HG03095 (cell line): ENCODE measurements around the gene YARS1.

Source experiments
- ATAC-seq: cut with Tn5 transposase; IDR thresholded peaks from one replicate; pipeline ENCODE4 v1.9.1; 2021; ENCODE audit warnings: moderate library complexity; ENCODE audit not compliant: unreplicated experiment

Gene YARS1

DNA sequence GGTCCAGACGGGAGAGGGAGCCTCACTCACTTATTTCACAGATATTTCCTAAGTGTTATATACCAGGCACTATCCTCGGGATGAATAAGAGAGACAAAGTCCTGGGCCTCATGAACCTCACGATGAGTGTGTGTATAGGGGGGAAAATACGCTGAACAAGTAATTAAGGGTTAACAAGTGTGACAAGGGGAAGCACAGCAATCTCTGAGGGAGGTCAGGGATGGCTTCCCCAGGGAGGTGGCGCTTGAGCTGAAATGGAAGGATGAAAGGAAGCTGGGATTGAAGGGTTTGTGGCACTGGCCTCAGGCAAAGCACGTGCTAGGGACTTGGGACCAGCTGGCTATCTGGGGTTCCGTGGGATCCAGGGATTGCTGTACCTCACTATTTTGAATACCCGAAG, 68.2 kb downstream of the YARS1 start:
- no peak for ATAC-seq

DNA sequence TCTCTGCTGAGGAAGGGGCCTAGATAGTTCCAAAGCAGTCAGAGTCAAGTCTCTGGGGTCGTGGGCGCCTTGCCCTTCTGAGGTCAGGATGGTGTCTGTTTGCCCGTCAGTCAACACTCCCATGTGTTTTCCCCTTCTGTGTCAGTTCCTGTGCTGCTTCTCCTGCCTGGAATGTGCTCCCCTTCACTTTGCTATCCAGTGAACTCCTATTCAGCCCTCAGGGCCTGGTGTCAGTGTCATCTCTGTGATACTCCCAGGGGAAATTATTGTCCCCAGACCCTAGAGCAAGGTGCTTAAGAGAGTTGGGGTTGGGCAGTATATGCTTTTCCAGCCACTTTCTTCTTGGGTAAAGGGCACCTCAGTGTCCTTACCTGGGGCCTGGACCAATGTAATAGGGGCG, 68.8 kb downstream of the YARS1 start:
- no peak for ATAC-seq

DNA sequence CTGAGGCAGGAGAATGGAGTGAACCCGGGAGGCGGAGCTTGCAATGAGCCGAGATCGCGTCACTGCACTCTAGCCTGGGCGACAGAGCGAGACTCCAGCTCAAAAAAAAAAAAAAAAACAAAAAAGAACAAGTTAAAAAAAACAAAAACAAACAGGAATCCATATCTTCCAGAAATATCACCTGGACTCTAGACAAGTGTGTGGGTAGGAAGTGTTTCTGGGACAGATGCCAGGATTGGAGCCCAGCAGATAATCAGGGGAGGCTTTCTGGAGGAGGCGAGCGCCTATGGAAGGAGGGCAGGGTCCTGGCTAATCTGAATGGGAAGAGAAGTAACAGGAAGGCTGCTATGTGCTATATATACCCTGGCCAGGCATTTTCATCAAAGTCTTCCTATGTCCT, 71.0 kb downstream of the YARS1 start:
- no peak for ATAC-seq

DNA sequence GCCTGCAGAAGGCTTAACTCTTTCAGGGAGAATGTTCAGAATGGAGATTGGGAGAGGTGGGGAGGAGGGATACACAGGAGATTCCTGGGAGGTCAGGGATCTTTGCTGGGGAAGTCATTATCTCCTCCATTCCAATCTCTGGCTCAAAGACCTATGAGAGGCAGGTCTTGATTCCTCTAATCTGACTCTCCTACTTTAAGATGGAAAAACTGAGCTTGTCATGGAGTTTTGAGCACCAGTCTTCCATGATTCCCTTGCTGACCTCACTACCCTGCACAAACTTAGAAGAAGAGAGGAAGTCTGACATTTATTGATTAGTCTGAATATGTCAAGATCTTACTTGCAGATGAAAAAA, 73.1 kb downstream of the YARS1 start:
- no peak for ATAC-seq

DNA sequence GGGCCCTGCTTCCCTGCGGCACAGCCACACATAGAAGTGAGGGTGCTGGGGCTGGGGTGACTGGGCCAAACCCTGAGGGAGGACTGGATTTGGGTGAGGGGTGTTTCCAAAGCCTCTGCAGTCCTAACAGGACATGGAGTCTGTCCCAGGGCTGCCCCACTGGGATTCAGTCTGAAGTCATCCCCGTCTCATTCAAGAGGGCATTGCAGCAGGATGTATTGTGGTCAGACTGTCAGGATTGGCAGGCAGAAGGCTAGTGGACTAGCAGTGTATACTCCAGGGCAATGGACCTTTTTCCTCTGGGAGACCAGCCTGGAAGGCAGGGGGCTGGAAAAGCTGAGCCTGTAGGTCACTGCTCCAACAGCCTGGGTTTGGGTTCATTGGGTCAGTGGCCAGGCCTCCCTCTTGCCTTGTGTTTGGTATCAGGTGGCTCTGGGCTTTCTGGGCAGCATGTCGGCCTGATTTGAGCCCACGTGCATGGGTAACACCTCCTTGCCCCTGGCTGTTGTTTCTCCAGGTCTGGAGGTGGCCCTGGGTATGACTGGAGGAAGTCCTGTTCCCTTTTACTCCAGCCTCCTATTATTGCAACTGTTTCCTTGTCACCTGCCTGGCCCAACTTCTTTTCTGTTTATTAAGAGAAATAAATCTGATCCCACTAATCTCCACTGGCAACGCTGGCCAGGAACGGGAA, 73.6 kb downstream of the YARS1 start:
- no peak for ATAC-seq

DNA sequence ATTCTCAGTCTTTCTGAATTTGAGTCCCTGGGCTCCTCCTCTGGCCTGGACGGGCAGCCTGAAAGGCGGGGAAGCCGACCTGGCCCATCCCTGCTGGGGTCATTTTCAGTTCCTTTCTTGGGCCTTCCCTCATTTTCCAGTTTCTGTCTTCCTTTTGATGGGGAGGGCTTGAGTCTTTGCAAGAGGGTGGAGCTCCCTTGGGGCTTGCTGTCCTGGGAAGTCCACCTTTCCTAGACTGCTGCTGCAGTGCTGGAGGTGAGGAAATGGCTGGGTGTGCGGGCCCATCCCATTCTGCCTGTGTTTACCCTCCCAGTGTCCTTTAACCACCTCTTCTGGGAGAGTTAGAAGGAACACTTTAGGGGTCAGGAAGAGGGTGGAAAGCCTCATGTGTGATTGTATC, 74.2 kb downstream of the YARS1 start:
- no peak for ATAC-seq

DNA sequence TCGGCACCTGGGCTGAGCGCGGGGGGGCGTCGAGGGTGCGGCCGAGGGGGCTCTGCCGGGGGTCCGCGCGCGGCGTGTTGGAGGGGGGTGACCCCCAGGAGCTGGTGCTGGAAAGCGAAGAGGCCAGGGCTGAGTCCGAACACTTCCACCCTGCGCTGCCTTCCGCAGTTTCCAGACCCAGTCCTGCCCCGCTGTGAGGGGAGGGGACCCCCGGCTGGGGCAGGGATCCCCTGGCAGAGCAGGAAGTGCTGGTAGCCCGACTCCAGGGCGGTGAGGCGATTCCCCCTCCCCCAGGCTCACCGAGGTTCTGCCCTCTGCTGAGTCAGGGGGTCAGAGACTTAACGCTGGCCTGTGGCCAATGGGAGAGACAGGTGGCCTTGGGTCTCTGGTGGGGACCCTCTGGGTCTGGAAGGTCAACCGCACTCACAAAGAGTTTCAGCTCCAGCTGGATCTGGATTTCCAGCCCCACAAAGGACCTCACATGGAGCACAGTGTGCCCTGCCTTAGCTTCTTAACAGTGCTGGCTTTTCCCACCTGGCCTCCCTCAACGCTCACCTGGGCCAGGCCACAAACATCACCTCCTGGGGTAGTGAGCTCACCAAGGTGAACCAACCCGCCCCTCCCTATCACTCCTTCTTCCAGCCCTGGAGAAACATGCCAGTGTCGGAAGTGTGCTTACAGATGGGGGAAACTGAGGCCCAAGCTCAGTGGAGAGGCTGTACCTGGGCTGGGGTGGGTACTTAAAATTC, 74.8 kb downstream of the YARS1 start:
- ATAC-seq, result no peak

DNA sequence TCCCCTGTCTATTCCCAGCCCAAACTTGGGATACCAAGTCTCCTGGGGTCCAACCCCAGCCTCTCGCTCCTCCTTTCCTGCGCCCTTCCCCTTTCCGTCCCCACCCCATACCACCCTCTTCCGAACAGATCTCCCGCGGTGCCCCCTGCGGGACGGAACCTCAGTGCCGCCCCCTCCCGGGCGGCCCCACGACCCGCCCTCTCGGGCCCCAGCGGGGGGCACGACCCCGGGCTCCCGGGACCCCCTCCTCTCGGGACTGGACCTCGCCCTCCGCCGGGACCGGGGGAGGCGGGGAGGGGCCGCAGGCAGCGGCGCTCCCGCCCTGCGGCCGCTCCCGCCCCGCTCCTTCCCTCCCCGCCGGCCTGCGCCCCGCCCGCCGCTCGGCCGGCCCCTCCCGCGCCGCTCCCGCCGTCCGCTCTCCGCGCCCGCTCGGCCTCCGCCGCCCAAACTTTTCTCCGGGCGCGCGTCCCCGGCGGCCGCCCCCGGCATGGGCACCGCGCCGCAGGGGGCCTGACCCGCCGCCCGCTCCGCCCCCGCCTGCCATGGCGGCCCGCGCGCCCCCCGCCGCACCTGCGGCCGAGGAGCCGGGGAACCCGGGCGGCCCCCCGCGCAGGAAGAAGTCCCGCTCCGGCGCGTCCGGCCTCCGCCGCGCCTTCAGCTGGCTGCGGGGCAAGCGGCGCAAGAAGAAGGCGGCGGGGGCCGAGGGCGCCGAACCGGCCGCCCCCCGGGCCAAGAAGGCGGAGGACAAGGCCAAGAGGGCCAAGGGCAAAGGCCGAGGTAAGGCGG, 75.6 kb downstream of the YARS1 start:
- no peak for ATAC-seq

DNA sequence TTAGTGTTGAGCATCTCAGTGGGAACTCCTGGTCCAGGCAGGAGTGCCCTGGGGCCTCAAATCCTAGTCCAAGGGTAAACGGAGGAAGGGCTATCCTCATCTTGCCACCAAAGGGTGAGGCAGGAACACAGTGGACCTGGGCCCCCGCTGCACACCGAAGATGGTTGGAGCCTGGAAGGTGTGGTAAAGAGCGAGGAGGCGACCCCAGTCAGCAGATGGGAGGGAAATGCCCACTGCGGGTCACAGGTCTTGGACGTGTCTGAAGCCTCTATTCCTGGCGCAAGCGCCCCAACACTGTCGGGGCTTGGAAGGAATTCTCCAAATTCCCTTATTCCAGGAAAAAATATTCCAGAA, 76.1 kb downstream of the YARS1 start:
- ATAC-seq, result no peak

DNA sequence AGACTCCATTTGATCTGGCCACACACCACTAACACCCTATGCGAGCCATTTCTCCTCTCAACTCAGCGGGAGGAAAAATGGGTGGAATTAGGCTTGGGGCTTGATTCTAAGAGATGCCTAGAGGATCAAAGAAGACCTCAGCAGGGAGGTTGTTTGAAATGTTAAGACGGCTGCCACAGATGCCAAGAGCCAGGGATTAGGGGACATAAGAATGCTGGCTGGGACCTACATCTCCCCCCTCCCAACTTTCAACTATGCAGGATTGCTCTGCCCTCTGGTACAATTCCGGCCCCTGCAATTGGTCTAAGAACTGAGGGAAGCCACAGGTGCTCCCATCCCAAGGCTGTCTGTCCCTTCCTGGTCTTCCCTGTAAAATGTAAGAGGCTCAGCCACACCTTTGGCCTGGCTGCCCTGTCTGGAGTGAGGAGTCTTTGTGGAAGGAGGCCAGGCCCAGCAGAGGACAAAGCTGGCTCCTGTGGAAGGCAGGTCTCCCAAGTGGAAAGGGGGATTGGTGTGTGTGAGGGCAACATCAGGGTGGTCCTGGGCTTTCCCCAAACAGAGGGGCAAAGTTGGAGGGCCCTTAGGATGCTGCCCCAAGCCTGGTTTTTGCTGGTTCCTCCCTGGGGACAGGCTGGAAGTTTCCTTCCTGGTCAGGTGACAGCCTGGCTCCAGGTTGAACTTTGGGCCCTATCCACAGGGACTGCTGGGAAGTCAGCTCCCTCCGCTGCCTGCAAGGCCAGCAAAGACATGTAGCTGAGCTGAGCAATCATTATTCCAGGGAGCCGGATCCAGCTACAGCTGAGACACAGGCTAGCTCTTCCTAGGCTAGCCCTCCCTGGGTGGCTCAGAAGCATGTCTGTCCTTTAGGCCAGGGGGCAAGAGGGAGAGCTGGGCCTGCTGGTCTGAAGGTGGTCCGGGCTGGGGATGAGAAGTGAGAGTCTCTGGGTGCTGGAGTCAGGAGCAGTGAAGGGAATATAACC, 80.1 kb downstream of the YARS1 start:
- ATAC-seq, result no peak

DNA sequence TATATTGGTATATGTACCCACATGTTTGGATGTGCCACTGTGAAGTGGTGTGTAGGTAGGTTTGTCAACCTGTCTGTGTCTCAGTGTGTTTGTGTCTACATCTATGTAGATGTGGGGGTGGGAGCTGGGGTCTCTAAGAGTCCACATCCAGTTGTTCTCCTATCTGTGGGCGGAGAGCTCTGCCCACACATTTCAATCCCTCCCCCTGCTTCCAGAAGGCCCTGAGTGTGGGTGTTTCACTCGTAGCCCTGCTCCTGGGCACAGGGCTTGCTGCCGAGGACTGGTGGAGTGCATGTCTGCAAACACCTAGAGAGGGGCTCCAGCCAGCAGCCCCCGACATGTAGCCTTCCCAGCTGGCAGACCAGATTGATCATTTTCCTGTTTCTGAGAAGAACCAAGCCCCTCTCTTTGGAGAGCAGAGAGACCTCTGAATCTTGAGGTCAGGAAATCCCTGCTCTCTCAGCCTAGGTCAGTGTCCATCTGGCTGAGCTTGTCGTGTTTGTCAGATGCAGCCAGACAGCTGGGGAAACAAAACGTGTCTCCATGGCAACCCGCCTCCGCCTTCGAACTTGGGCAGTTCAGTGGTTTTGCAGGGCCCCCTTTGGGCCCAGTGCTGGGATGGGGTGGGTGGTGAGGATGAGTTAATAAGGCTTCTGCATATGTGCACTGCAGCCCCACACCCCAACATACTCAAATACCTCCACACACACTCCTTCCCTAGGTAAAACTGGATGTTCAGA, 83.4 kb downstream of the YARS1 start:
- no peak for ATAC-seq

DNA sequence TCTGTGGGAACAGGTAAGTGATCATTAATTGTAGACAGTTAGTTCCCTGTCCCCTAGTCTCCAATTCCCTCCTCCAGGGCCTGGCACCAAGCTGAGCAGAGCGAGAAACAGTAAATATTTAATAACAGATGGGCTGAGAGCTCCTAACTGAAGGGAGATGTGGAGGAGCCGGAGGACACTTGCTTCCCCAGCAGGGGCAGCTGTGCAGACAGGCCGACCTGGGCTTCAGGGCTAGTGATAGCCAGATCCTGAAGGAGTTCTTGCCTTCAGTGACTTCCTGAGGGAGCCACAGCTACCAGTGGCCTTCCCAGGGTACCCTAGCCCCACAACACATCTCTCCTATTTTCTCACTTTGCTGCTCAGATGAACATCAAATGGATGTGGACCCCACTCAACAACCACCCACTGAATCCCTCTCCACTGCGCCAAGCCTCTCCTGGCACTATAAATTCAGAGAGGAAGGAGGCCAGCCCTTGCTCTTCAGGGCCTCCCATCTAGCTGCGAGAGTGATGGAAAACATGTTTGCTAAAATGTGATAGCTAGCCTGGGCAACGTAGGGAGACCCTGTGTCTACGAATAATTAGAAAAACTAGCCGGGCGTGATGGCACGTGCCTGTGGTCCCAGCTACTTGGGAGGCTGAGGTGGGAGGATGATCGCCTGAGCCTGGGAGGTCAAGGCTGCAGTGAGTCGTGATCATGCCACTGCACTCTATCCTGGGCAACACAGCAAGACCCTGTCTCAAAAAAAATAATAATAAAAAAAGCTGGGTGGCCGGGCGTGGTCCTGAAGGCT, 87.7 kb downstream of the YARS1 start:
- no peak for ATAC-seq

DNA sequence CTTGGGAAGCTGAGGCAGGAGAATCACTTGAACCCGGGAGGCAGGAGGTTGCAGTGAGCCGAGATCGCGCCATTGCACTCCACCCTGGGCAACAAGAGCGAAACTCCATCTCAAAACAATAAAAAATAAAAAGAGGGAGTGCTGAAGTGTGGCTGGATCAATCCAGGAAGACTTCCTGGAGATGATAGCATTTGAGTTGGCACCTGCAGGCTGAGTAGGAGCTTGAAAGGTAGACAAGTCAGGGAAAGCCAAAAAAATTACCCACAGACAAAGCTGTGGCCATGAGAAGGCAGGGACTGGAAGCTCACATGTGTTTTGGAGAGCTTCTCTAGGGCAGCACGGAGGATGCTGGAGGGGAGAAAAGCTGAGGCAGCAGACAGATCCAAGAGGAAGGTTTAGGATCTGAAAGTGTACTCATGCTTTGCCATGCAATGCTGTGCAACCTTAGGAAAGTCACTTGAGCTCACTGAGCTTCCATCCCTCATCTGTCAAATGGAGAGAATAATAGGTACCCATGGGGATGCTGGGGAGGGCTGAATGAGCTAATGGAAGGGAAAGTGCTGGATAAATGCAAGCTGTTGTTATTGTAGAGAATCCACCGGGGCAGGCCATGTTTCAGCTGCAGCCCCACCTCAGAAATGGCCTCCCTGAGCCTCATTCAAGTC, 88.6 kb downstream of the YARS1 start:
- ATAC-seq, result no peak

DNA sequence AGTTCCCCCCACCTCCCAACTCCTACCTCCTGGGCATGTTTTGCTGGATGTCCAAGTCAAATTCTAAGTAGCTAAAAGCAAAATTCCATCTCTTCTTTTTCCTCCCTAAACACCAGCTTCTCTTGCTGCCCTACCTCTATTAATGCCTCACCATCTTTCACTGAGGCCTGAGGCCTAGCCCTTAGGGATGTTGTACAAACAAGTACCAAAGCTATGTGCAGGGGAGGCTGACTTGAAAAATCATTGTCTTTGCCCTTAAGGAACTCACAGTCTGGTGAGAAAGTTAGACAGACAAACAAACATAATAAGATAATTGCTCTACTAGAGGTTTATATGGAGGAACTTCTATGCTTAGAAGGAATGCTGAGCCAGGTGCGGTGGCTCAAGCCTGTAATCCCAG, 89.3 kb downstream of the YARS1 start:
- no peak for ATAC-seq

DNA sequence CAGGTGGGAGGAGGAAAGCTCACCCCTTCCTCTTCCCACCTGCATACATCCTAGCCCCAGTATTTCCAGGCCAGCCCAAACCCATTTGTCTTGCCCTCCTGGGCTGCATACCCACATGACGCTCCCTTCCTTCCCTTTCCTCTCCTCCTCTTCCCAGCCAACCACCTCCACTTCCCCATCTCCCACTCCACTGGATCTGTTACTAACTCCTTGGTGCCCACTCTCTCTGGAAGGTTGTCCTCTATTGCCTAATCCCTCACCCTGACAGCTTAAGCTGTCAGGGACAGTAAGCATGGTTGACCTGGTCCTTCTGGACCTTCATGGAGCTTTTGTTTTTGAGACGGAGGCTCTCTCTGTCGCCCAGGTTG, 91.6 kb downstream of the YARS1 start:
- no peak for ATAC-seq
